Stimulated activated CD8-positive, alpha-beta memory T cell treated with anti-CD3 and anti-CD28 coated beads, Interleukin-7, amount 100 ng/mL, for 48 hours (primary cell): ENCODE results near the gene BCL2L12.

ENCODE experiments used
- DNase-seq, 2 donors: peaks; one replicate each; pipeline ENCODE4 v3.0.0-alpha.2; 2020; ENCODE audit warnings: low read depth in 1 of 2; ENCODE audit errors: extremely low read depth in 1 of 2

Gene BCL2L12

GRCh38 chr19:49684251-49684982, 18.7 kb downstream of the BCL2L12 start:
- no peak for DNase-seq

- no peak for DNase-seq
Observed at GRCh38 chr19:49684983-49685553, 19.3 kb downstream of the BCL2L12 start.

GRCh38 chr19:49685845-49686332, 20.2 kb downstream of the BCL2L12 start:
- DNase-seq: no peak

GRCh38 chr19:49686503-49687088, 20.9 kb downstream of the BCL2L12 start:
- no peak for DNase-seq

- no peak for DNase-seq
Observed at GRCh38 chr19:49687150-49687549, 21.4 kb downstream of the BCL2L12 start.

GRCh38 chr19:49687566-49688316, 22.0 kb downstream of the BCL2L12 start:
- DNase-seq: no peak

- DNase-seq: no peak
Observed at GRCh38 chr19:49688531-49689132, 22.9 kb downstream of the BCL2L12 start.

- no peak for DNase-seq
Observed at GRCh38 chr19:49689133-49690078, 23.7 kb downstream of the BCL2L12 start, which contains the start of gene ADM5. ADM5 (plus strand) TSS chr19:49689594; CDS start chr19:49689838, 244 bp downstream.

GRCh38 chr19:49690079-49690655, 24.4 kb downstream of the BCL2L12 start:
- DNase-seq: no peak

GRCh38 chr19:49690656-49691242, 25.0 kb downstream of the BCL2L12 start, which contains the start of gene CPT1C:
CPT1C (plus strand) TSS chr19:49691116; CDS start chr19:49692253, 1,137 bp downstream.
- DNase-seq: peak in 1 of 2 donors; percentile 41

- DNase-seq: no peak
Observed at GRCh38 chr19:49691243-49692146, 25.8 kb downstream of the BCL2L12 start.

GRCh38 chr19:49692147-49692506, 26.4 kb downstream of the BCL2L12 start:
- DNase-seq: no peak

- DNase-seq: no peak
Observed at GRCh38 chr19:49696115-49696514, 30.4 kb downstream of the BCL2L12 start.

- no peak for DNase-seq
Observed at GRCh38 chr19:49696865-49697264, 31.1 kb downstream of the BCL2L12 start.

- no peak for DNase-seq
Observed at GRCh38 chr19:49699364-49699763, 33.6 kb downstream of the BCL2L12 start.

- DNase-seq: no peak
Observed at GRCh38 chr19:49700563-49700962, 34.8 kb downstream of the BCL2L12 start.

- DNase-seq: no peak
Observed at GRCh38 chr19:49701271-49701786, 35.6 kb downstream of the BCL2L12 start.
